ENCODE data around the gene LCP2.
A peak's percentile ranks its signal among the peaks of the same experiment; 100 is the strongest.
"Not testable (repeated sequence)": the region's sequence is repeated elsewhere in the genome, so short reads cannot be mapped to it uniquely, and the experiment has no call there.

Gene LCP2

DNA sequence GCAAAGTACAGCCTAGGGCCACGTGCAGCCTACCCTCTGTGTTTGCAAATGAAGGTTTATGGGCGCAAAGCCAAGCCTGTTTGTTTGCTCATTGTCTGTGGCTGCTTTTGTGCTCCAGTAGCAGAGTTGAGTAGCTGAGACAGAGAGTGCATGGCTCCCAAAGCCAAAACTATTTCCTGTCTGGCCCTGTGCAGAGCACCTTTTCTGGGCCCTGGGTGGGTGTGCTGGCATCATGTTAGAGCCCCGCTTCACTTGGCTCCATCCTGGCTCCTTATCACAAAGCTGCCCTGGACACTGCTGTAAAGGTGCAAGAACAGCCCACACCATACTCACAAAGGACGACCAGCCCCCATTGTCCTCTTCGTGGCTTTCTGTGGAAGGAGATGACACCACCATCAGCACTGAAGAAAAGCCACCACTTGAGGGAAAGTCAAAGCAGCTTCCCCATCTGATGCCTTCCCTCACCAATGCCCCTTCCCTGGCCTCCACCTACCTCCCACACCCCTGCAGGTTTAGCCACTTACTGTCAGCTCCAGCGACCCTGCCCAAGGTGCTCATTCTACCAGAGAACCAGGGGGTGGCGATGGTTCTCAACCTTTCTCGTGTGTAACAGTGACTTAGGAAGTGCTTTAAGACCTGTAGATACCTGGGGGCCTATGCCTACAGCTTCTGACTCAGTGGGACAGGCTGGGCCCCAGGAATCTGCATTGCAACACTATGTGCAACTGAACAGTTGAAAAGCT, 23.4 kb downstream of the LCP2 start:
- no peak for DNase-seq (ENCODE audit: low read depth)

DNA sequence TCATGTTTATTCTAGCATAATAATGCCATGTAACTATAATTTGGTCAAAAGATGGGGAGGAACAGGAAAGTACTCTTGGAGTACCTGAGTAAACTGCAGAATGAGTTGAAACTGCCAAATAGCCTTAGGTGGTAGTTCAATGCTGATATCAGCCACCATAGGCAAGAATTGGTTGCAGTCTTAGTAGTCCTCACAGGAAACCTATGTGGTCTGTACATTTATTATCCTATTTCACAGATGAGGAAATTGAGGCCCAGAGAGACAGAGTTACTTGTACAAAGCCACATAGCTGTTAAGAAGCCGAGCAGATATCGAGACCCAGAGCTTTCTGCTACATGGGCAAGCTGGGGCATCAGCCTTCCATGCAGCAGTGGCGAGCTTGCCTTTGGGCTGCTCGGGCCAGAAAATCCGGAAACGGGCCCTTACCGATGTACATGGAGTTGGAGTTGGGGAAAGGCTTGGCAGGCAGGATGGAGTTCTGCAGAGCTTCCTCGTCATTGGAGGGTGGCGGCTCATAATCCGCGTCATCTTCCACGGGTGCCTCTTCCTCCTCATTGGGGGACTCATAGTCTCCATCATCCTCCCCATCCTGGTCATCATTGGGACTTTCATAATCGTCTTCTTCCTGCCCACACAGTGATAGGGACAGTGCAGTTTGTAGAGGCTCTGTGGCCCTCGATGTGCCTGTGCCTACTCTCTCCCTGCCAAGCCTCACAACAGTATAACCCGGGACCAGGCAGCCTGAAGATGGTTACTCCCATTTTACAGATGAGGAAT, 27.1 kb downstream of the LCP2 start:
- no peak for DNase-seq (ENCODE audit: low read depth)

DNA sequence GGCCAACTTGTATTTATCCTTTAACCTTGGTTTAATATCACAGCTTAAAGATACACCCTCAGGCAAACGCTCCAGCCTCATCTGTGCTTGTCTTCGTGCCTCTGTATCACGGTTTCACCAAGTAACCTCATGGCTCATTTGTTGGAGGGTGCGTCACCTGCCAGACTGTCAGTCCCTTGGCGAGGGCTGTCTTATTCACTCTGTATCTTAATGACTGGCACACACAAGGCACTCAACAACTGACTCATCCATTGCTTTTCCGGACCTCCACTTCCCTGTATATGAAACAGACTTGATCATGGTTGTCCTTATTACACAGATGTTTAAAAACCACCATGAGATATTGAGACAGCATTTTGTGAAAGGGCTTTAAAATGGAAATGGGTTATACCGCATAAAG, 28.0 kb downstream of the LCP2 start:
- DNase-seq (ENCODE audit: low read depth): no peak

DNA sequence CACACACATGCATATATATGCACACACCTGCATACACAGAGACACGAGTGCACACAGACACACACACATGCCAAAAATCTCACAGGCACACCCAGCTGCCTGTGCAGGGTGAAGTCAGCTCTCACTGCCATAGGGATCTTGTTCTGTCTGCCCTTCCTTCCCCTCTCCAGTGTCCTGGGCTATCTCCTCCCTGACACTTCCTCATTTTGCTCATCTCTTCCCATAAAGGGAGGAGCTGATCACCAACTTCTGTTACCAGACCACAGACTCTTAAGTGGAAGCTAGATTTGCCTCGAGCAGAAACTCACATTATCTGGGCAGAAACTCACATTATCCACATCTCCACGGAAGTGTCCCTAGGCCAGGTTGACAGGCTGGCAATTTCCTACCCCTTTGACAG, 28.7 kb downstream of the LCP2 start:
- no peak for DNase-seq (ENCODE audit: low read depth)

DNA sequence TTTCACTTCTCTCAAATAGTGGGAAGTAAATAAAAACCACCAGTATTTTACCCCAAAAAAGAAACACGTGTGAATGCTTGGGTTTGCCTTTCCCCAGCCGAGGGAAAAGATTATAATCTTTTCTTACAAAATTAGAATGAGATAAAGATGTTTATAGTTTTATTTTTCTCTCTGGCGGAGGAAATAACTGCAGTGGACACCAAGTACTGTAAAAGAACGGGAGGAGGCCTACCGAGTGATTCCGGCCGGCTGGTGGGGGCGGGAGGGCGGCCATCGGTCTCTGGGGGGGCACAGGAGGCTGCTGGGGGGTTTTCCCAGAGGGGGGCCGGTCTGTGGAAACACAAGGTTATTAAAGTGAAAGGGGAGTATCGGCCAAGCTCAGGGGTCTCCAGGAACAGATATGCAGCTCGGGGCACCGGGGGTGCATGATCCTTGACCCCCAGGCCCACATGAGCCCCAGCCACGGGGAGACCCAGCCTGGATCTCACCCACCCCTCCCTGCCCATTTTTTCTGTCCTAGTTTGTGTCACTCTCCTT, 29.4 kb downstream of the LCP2 start:
- no peak for DNase-seq (ENCODE audit: low read depth)

DNA sequence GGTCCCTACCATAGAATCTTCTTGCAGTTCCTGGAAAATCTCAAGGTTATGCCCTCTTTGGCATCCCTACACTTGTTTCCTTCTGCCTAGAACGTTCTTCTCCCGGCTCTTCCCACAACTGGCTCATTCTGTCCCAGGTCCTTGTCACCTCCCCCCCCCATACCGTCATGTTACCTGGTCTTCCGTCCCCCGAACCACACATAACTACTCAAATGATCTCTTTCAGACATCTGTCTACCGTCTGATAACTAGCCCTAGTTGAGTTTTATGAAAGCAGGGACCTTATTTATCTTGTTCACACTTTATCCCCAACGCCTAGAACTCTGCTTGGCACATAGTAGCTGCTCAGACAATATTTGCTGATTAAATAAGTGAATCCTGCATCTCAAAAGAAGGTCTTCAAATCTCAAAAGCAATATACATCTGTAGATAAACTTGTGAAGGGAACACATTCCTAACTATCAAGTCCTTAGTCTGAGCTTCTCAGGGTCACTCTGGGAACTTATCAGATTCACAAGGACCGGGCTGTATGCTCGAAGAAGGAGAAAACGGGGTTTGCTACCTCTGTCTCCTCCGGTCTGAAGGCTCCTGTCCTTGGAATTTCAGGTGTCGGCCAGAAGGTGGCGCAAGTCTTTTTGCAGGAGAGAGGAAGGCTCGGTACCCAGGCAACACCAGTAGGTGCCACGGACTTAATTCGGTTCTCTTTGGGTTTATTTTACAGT, 30.0 kb downstream of the LCP2 start:
- DNase-seq (ENCODE audit: low read depth): peak; percentile 18

DNA sequence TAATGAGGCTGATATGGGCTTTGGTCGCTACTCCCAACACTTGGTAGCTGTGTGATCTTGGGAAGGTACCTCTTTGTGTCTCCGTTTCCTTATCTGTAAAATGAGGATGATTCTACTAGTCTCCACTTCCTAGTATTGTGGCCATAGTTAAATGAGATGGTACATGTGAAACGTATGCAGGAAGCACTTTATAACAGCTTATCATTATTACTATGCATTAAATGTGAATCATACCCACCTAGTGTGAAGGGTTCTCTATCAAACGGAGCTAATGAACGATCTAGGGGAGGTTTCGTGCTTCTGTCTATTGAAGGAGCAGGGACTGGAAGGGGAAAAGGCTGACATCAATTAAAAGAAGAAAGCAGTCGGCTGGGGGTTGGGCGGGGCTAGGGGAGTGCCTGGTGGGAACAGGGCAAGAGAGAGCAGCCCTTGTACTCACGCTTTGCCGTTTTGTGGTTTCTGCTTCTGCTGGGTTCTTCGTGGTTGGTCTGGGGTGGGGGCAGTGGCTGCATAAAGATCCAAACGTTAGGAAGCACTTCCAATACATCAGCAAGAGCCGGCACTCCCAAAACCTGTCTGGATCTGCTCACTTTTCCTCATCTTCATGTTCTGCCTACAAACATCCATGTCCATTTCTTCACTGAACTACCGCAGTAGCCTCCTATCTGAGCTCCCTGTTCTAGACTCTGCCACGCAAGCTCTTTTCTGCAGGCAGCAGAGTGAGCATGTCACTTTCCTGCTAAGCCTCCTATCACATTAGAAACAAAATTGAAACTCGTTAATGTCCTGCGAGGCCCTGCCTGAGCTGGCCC, 30.8 kb downstream of the LCP2 start:
- DNase-seq (ENCODE audit: low read depth): no peak

DNA sequence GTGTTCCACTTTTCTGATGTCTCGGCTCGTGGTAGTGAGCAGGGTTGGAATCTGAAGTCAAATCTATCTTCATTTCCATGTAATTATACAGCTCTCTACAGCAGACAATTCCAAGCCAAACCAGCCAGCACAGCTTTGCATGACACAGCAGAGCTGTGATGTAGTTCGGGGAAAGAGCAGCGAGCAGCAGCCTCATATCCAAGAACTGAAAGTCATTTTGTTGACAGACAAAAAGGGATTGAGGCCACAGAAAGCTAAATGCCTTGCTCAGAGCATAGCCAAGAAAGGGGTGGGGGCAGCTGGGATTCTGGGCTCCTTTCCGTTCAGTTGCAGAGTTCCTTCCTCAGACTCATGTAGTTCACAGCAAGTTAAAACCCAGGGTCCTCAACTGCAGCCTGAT, 32.1 kb downstream of the LCP2 start:
- no peak for DNase-seq (ENCODE audit: low read depth)

DNA sequence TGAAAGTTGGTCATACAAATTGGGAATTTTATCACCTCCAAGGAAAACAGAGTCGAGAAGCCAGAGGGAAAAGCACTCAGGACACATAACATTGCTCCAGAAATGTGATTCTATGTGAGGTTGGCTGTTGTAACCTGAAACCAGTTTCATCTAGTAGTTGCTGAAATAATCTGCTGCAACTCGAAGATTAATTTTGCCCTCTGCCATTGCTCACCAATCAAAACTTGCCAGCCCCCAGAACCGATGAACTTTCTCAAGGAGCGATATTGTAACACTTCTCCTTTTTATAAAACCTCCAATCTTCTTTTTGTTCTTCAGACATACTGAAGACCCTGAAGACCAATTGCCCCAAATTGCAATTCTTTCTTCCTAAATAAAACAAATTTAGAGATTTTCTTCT, 33.7 kb downstream of the LCP2 start:
- DNase-seq (ENCODE audit: low read depth): no peak

DNA sequence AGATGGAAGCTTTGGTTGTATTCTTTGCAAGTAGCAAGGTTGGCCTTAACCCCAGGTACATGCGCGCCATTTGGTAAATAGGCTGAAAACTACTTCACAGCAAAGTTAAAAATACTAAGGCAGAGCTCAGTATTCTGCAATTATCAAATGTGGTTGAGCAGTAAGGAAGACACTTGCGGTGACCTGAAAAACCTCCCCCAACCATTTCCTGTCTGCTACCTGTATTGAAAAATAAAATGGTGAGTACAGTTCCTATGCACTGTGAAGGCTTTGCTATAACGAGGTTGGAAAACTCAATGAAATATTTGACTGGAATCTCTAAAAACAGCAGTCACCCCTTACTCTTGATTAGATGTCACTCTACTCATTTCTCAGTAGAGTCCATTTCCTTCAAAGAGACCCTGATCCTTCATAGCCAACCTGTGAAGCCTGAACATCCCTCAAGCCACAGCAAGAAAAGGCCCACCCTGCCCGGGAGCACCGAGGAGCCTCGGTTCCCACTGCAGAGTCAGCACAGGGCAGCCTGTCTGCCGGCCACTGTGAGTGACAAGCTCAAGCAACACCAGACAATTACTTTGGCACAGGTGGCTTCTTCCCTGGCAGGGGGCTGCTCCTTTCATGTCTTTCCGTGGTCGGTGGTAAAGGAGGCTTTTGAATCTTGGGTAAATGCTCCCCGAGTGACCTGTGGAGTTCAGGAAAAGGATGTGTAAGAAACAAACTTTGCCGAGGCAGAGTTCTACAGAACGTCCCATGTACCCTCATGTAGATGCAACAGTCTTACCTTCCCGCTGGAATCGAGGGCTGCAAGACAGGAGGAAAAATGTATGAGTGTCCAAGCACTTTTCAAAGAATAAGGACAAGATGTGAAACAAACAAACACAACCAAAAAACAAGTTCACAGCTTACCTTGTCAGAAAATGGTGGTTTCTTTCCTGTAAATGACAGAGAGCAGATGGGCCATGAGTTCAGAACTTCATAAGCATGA, 35.2 kb downstream of the LCP2 start:
- DNase-seq (ENCODE audit: low read depth): no peak

DNA sequence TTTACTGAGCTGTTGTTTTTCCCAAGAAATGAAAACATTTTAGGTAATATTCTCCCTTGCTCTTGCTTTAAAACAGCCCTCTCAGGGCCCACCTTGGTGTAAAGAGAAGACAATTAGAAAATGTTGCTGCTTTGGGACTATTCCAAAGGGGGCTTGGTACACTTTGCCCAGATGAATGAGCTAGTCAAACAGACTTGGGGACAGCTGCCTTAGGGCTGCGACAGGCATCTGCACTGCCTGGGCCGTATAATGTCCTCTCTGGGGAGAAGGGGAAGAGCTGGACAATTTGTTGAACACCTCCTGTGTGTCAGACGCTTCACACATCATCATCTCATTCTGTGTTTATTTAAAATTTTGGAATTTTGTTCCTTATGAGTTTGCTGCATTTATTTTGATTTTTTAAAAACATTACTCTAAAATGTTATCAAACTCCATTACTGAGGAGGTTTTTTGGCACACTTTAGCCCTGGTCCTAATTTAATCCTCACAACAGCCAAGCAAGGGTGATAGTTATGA, 36.0 kb downstream of the LCP2 start:
- no peak for DNase-seq (ENCODE audit: low read depth)

DNA sequence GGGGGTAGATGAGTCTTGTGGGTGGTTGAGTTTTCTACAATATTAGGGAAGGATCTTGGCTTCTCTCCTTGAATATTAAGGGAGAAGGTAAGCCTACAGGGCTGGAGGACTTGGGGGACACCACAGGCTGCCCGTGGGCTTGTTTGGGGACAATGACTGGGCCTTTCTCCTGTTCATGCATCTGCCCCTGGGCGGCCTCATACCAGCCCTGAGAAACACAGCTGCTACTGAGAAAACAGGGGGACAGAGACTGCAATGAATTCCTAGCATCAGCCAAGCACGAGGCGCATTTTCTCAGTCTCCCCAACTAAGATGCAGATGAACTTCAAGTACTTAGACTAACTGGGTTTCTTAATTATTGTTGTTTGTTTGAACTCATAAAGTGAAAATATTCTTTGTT, 40.2 kb downstream of the LCP2 start:
- no peak for DNase-seq (ENCODE audit: low read depth)

DNA sequence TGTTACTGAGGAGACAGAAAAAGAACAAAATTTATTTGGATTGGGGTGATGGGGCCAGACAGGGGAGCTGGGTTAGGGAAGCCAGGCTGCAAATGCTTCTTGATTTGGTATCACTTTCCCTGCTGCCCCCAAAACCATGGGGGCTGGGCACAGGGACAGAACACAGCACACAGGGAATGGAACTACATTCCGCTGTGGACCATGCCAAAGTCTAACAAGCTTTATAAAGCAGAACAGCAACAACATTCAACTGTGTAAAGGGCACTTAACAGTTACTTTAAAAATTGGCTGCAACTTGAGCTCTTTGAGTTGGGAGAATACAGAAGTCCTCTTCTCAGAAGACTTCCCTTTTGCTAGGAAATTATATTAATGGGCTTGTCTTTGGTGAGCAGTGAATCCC, 41.0 kb downstream of the LCP2 start:
- no peak for DNase-seq (ENCODE audit: low read depth)

DNA sequence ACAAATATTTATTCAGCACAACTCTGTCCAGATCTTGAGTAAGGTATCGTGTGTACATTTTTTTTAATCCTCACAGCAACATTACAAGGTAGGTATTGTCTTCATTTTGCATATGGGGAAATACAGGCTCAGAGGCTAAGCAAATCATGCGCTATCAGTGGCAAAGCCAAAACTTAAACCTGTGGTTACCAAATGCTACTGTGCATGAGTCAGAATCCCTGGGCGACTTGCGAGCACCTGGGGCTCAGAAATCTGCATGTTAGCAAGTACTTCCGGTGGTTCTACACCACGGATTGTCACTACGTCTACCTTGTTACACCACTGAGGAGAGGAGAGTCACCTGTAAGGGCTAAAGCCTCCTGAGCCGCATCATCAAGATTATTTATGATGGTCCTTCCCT, 43.5 kb downstream of the LCP2 start:
- no peak for DNase-seq (ENCODE audit: low read depth)

DNA sequence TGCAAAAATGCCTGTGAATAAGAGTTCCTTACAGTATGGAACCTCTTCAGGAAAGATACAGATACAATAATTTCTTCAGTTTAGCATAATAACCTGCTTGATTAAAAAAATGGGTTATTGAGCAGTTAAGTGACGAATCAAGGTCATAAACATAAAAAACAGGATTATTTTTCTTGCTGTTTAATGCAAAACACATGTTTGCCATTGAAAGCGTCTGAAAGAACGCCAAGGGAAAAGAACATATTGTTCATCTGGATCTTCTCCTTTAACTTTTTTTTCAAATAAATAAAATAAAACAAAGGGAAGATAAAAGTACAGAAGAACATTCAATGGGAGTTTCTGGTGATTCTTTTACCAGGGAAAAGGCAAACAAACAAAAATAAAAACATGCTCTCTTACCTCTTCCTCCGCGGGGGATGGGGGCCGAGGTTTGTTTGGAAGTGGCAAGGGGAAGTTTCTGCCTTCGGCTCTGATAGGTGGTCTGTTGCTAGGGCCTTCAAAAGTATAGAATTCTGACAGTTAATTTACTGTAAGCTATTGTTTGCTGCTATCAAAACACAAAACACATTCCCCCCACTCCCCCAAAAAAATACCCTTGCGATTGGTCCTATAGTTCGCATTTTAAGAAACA, 44.7 kb downstream of the LCP2 start:
- no peak for DNase-seq (ENCODE audit: low read depth)

DNA sequence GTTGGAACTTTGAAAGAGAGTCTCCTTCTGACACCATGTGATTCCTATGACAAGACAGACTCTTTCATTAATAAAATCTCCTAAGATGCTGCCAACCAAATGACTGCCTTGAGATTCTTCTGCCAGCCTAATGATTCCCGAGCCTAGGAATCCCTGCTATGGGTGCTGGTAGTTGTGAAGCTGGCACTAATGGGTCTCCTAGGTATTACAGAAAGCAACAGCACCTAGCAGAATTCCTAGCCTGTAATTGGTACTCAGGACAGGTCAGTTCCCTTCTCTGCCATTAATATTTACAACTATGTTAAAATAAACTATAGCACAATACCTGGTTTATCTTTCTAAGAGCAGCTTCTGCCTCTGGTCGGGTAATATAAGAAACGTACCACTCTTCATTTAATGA, 45.5 kb downstream of the LCP2 start:
- no peak for DNase-seq (ENCODE audit: low read depth)

DNA sequence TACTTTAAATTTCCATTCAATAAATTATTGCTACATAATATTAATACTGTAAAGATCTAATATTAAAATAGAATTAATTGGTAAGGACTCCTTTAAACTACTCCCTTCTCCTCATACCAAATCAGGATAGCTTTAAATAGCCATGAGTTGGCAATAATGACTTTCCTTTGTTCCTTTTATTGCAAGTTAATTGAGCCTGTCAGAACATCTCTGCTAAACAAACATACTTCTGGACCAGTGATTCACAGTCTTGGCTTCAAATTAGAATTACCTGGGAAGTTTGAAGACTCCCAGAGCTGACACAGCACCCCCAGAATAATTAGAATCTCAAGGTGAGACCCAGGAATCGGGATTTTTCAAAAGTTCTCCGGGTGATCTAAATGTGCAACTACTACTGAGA, 46.1 kb downstream of the LCP2 start:
- DNase-seq (ENCODE audit: low read depth): no peak

DNA sequence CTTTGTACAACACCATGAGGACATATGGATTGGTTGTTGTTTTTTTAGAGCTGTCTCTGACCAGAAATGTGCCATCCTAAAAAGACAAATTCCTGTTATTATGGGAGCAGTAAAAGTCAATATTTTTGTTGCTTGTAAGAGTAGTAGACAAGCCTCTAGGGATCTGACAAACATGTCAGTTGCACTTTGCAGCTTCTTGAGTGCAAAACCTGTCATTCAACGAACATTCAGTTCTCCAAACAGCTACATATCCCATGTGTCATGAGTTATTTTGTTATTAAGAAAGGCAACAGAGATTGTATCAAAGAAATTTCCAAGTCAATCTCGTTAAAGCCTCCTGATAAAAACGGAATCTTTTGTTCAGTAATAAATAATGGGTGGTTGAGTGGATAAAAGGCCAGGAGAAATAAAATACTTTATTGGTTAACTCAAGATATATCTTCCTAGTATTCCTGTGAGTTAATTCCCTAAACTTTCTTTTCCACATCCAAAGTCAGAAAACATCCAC, 46.7 kb downstream of the LCP2 start:
- no peak for DNase-seq (ENCODE audit: low read depth)

DNA sequence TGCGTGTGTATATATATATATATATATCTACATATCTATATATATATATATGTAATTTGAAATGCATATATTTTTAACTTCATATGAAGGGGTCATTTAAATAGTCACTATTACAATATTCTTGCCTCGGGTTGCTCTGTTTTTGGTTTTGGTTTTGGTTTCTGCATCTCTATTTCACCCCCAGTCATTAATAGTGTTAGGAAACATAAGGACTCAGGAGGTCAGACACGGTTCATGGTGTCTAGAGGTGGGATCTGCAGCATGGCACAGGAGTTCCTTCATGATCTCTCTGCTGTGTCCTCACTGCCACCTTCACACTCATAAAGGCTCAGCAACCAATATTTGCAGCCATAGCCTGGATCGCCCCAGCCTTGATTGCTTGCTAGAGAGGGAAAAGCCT, 48.2 kb downstream of the LCP2 start:
- no peak for DNase-seq (ENCODE audit: low read depth)

DNA sequence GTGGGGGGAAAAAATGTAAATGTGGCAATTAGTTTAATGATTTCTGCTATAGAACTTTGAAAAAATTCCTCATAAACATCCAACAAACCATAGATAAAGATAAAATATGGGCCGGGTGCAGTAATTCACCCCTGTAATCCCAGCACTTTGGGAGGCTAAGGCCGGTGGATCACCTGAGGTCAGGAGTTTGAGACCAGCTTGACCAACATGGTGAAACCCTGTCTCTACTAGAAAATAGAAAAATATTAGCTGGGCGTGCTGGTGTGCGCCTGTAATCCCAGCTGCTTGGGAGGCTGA, 48.7 kb downstream of the LCP2 start:
- not testable (repeated sequence) for DNase-seq (ENCODE audit: low read depth)
